NCI-H748 (cell line): ENCODE measurements around the gene ACSM3.
"Not testable (repeated sequence)": the region's sequence is repeated elsewhere in the genome, so short reads cannot be mapped to it uniquely, and the experiment has no call there.

Experiments used
- DNase-seq: peaks from one replicate; lab custom pipeline; 2025; ENCODE audit not compliant: unreplicated experiment; lab: John Stamatoyannopoulos, UW

ACSM3 gene

GRCh38 chr16:20763461-20764232 is at the start of gene ACSM3:
Gene ACSM3 (plus strand): TSS chr16:20764014. CDS start chr16:20770035, 6,021 bp downstream.
- DNase-seq = peak; percentile 14

- DNase-seq = not testable (repeated sequence)
Observed at GRCh38 chr16:20717718-20718117, 46.1 kb upstream of the ACSM3 start.

DNA sequence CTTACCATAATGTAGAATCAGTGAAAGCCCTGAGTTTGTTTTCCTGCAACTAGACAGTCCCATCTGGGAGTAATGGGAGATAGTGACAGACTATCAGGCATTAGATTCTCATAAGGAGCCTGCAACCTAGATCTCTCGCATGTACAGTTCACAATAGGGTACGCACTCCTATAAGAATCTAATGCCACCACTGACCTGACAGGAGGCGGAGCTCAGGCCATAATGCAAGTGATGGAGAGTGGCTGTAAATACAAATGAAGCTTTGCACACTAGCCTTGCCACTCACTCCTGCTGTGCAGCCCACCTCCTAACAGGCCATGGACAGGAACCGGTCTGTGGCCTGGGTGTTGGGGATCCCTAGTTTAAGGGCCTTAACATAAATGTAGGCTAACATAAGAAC is 43.6 kb upstream of the ACSM3 start:
- DNase-seq = no peak

DNA sequence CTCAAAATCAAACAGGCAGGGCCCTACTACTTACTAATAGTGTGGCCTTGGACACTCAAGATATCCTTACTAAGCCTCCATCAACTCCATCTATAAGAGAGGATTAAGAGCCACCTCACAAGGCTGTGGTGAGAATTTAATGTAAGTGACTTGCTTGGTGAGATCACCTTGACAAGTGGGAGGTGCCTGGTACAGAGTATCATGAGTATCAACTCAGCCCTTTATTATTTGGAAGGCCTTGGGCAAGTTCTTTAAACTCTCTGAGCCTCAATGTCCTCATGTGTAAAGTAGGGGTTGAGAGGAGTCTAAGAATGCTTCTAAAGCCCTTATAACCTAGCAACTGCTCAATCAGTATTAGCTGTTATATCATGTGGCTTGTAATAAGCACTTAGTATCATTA is 37.2 kb upstream of the ACSM3 start:
- no peak for DNase-seq

GRCh38 chr16:20727181-20727580 is 36.6 kb upstream of the ACSM3 start:
- DNase-seq = no peak

- no peak for DNase-seq
Observed at GRCh38 chr16:20729141-20729540, 34.7 kb upstream of the ACSM3 start.

DNA sequence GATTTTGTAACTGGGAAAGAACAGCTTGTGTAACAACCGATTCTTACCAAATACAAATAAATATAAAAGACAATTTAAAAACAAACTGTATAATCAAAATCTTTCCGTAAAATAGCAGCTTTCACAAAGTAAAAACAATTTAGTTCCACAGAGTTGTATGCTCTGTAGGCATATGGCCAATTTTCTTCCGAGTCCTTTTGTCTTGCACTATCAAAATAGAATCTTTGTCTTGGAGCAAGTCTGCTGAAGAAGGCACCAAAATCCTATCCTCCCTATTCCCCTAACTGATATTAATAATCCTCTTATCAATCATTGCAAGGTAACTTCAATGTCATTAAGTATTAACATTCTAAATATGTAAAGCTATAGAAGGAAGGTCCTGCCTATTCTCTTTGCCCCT is 29.8 kb upstream of the ACSM3 start:
- DNase-seq = no peak

DNA sequence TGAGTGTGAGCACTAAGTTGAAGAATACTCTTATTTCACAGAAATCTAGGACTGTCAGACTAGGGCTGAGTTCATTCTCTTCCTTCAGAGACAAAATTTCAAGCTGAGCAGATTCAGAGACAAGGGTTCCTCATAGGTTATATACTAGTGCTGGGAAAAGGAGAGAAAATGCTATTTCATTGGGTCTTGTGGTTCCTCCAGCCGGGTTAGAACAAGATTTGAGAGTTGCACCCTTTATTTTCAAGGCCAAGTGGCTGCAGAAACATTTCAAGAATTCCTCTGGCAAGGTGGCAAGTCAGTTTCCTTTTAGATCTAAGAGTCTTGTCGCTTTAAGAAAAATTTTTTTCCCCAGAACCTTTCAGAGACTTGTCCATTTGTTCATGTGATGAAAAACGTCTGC is 29.0 kb upstream of the ACSM3 start:
- DNase-seq = no peak

DNA sequence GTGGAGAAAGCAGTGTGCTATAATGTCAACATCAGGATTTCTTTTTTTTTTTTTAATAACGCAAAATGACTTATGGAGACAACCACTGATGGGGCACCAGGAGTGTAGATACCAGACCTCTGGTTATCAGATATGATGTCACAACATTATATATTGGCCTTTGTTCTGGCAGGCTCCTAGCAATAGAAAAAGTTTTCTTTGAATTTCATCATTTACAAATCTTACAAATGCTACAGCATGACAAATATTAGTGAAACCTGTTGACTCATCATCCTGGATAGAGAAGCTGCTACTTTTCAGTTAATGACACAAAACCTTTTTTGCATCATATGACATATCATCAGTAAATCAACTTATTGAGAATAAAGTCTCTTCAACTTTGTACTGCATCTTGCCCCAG is 28.3 kb upstream of the ACSM3 start:
- no peak for DNase-seq

DNA sequence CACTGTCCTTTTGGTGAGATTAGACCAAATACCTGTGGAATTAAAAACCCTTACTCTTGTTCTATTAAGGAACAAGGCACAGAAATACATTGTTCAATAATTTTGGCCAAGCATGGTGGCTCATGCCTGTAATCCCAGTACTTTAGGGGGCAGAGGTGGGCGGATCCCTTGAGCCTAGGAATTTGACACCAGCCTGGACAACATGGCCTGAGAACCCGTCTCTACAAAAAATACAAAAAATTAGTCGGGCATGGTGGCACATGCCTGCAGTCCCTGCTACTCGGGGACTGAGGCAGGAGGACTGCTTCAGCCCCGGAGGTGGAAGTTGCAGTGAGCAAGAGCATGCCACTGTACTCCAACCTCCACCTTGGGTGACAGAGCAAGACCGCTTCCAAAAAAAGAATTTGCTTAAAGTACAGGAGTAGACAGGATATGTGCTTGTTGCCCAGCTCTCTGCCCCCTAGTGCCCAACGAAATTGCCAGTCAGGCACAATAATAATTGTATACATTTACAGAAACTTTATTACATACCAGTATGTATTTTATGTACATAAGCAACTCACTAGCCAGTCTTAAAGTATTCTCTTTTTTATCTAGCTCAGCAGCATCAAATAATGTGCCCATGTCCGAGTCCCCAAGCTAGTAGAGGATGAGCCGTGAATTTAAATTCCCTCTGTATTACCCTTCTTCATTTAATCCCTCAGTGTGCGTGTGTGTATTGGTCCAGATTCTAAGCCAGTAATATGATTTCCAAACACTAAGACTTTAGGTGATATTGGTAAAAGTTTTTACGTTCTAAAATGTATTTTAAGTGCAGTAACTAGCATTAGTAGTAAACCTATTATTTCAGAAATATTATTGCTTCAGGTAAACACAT is 23.6 kb upstream of the ACSM3 start:
- DNase-seq = no peak

DNA sequence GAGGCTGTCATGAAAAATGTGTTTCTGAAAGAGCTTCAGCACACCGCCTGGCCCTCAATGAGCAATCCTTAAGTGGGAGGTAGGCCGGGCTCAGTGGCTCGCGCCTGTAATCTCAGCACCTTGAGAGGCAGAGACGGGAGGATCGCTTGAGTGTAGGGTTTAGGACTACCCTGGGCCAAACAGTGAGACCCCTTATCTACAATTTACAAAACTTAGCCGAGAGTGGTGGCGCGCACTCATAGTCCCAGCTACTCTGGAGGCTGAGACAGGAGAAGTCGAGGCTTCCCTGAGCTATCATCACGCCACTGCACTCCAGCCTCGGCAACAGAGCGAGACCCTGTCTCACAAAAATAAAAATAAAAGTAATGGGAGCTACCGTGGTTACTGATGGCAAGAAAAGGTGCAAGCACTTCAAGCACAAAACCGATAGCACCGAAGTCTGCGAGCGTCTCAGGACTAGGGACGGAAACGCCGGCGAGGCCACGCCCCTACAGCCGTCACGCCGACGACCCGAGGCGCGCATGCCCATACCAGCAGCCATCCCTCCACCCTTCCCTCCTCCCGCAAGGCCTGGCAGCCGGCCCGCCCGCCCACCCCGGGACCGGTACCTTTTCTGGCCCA is 22.8 kb upstream of the ACSM3 start:
- DNase-seq = peak; percentile 62

GRCh38 chr16:20741554-20742285 is 22.1 kb upstream of the ACSM3 start, which contains the start of gene THUMPD1:
Gene THUMPD1 (minus strand): TSS chr16:20741818. CDS start chr16:20741739, 79 bp downstream.
- DNase-seq = peak; percentile 91

GRCh38 chr16:20743591-20743990 is 20.2 kb upstream of the ACSM3 start:
- no peak for DNase-seq

- no peak for DNase-seq
Observed at GRCh38 chr16:20744922-20745440, 18.8 kb upstream of the ACSM3 start.

DNA sequence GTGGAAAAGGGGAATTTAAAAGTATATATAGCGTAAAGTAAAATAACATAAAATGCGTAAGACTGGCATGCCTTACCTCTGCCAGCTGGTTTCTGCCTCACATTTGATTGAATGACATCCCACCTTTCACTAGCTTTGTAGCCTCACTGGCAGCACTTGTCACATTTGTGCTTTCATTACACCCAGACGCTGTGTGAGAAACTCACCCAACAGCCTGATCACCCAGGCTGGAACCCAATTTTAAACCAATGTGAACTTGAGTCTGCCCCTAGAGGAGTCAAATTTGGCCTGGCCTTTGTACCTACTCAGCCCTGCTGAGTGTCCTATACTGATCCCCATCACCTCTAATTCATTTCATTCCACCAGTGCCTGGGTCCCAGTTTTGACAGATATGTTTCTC is 17.4 kb upstream of the ACSM3 start:
- no peak for DNase-seq

GRCh38 chr16:20747030-20747816 is 16.6 kb upstream of the ACSM3 start:
- no peak for DNase-seq

- DNase-seq = no peak
Observed at GRCh38 chr16:20749474-20749873, 14.3 kb upstream of the ACSM3 start.

GRCh38 chr16:20750558-20750957 is 13.3 kb upstream of the ACSM3 start:
- DNase-seq = no peak

- DNase-seq = no peak
Observed at GRCh38 chr16:20753727-20754126, 10.1 kb upstream of the ACSM3 start.

DNA sequence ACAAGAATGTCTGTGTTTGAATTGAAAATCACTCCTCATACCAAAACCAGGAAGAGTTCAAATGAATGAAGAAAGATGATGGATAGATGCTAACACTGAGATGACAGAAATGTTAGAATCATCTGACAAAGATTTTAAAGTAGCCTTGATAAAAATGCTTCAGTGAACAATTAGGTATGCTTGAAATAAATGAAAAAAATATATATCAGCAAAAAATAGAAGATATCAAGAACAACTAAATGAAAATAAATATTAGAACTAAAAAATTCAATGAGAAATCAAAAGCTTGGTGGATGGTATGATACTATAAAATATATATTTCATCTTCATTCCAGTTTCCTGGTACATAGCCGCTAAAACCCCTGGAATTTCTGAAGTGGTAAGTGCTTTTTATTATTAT is 8.6 kb upstream of the ACSM3 start:
- no peak for DNase-seq
